Activated B cell treated with CpG ODN at 0.5 μM for 24 hours (primary cell): ENCODE results near the gene GJB6. TPM values are rescaled to one million over a fixed set of nuclear protein-coding genes. Genes with fewer than 3 reads are reported as not detected.
A peak's percentile ranks its signal among the peaks of the same experiment; 100 is the strongest.

Experiments used
- ATAC-seq: fragments of 200-7000 bp; cut with Tn5 transposase; one replicate; pipeline ENCODE4 v1.10.0; 2021; ENCODE audit warnings: low read depth, mild to moderate bottlenecking, moderate library complexity
- CTCF ChIA-PET: fragments of 350-600 bp; sonication (Branson Sonifier 250); formaldehyde crosslinking; loops from one replicate; lab custom pipeline; 2021; ENCODE audit warnings: antibody characterized with exemption; lab: Charles Lee
- POLR2A ChIA-PET: fragments of 350-600 bp; sonication (Branson Sonifier 250); formaldehyde crosslinking; loops from one replicate; lab custom pipeline; 2021; ENCODE audit warnings: antibody characterized with exemption; lab: Charles Lee
- DNase-seq: peaks from one replicate; pipeline ENCODE4 v3.0.0; 2022
- H3K27ac Mint-ChIP-seq: one replicate; pipeline ENCODE4 v1.8.0; 2020; ENCODE audit warnings: mixed read lengths
- H3K27me3 Mint-ChIP-seq: one replicate; pipeline ENCODE4 v1.8.0; 2021; ENCODE audit warnings: mixed read lengths
- H3K36me3 Mint-ChIP-seq: one replicate; pipeline ENCODE4 v1.8.0; 2021; ENCODE audit warnings: low read depth, mixed read lengths
- H3K4me1 Mint-ChIP-seq: one replicate; pipeline ENCODE4 v1.8.0; 2021; ENCODE audit warnings: mixed read lengths
- H3K4me3 Mint-ChIP-seq: one replicate; pipeline ENCODE4 v1.8.0; 2020; ENCODE audit warnings: mild to moderate bottlenecking, mixed read lengths
- H3K9me3 Mint-ChIP-seq: one replicate; pipeline ENCODE4 v1.8.0; 2020; ENCODE audit warnings: mixed read lengths
- CTCF ChIP-seq: fragments of 200-600 bp; IDR thresholded peaks from one replicate; pipeline ENCODE4 v1.8.0; 2022; ENCODE audit warnings: antibody characterized with exemption, mild to moderate bottlenecking
- intact Hi-C: fragments of 100-400 bp; cut with micrococcal nuclease; formaldehyde crosslinking; loops from one replicate; pipeline ENCODE4 v1.15.1; 2024
- total RNA-seq: library from RNA; stranded (reverse); gene quantifications from 2 replicates; pipeline ENCODE4 v1.2.3, GENCODE V29; 2022

GJB6 gene
- total RNA-seq, 1 donor from 2014 or later: not detected

DNA sequence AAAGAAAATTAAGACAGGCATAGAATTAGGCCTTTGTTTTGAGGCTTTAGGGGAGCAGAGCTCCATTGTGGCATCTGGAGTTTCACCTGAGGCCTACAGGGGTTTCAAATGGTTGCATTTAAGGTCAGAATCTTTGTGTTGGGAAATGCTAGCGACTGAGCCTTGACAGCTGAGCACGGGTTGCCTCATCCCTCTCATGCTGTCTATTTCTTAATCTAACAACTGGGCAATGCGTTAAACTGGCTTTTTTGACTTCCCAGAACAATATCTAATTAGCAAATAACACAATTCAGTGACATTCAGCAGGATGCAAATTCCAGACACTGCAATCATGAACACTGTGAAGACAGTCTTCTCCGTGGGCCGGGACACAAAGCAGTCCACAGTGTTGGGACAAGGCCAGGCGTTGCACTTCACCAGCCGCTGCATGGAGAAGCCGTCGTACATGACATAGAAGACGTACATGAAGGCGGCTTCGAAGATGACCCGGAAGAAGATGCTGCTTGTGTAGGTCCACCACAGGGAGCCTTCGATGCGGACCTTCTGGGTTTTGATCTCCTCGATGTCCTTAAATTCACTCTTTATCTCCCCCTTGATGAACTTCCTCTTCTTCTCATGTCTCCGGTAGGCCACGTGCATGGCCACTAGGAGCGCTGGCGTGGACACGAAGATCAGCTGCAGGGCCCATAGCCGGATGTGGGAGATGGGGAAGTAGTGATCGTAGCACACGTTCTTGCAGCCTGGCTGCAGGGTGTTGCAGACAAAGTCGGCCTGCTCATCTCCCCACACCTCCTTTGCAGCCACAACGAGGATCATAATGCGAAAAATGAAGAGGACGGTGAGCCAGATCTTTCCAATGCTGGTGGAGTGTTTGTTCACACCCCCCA lies 43.2 kb downstream of the GJB6 start:
- intact Hi-C loops: no loop called here
- Mint-ChIP-seq H3K36me3 (no peaks in the 10 kb centered on the region), H3K9me3 (no peaks in the 10 kb centered on the region), H3K4me3 (no peak overlapping the region), H3K4me1 (peaks cover 9% of the 10 kb centered on the region), H3K27ac (no peak overlapping the region), H3K27me3 (peaks cover 27% of the 10 kb centered on the region)
- ChIA-PET CTCF (interaction anchor here (1.1 kb wide), 1 partner anchor 8 kb away, joined by 3 read pairs; no protein-coding TSS in a partner anchor), POLR2A (no interaction called here)
- DNase-seq (no peak), ATAC-seq (no peak)
- TF ChIP-seq CTCF: no peak

DNA sequence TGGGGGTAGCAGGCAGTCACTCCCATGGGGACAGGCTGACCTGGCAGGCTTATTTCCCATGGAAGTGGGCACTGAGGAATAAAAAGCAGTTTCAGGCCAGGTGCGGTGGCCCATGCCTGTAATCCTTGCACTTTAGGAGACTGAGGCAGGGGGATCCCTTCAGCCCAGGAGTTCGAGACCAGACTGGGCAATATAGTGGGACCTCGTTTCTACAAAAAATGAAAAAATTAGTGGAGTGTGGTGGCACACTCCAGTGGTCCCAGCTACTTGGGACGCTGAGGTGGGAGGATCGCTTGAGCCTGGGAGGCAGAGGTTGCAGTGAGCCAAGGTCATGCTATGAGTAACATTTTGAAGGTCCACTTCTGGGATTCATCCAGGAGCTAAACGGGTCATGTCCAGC lies 45.3 kb downstream of the GJB6 start:
- Mint-ChIP-seq H3K4me1 (peaks cover 3% of the 10 kb centered on the region), H3K9me3 (no peaks in the 10 kb centered on the region), H3K27ac (no peak overlapping the region), H3K4me3 (no peak overlapping the region), H3K36me3 (no peaks in the 10 kb centered on the region), H3K27me3 (peaks cover 25% of the 10 kb centered on the region)
- TF ChIP-seq CTCF: no peak
- POLR2A ChIA-PET: no interaction called here
- CTCF ChIA-PET: no interaction called here
- DNase-seq (no peak), ATAC-seq (no peak)
- intact Hi-C loops: no loop called here

- ChIA-PET CTCF (interaction anchor here (1.6 kb wide), 1 partner anchor 12 kb away, joined by 6 read pairs; no protein-coding TSS in a partner anchor), POLR2A (no interaction called here)
- ATAC-seq (no peak), DNase-seq (no peak)
- H3K9me3 Mint-ChIP-seq: no peaks in the 10 kb centered on the region
- intact Hi-C loops: no loop called here
- H3K27ac Mint-ChIP-seq: no peak overlapping the region
- H3K36me3 Mint-ChIP-seq: no peaks in the 10 kb centered on the region
- H3K27me3 Mint-ChIP-seq: peaks cover 23% of the 10 kb centered on the region
- peaks cover 2% of the 10 kb centered on the region for H3K4me1 Mint-ChIP-seq
- TF ChIP-seq CTCF: no peak
- H3K4me3 Mint-ChIP-seq: no peak overlapping the region
Observed at GRCh38 chr13:20185366-20186056, 46.6 kb downstream of the GJB6 start.

DNA sequence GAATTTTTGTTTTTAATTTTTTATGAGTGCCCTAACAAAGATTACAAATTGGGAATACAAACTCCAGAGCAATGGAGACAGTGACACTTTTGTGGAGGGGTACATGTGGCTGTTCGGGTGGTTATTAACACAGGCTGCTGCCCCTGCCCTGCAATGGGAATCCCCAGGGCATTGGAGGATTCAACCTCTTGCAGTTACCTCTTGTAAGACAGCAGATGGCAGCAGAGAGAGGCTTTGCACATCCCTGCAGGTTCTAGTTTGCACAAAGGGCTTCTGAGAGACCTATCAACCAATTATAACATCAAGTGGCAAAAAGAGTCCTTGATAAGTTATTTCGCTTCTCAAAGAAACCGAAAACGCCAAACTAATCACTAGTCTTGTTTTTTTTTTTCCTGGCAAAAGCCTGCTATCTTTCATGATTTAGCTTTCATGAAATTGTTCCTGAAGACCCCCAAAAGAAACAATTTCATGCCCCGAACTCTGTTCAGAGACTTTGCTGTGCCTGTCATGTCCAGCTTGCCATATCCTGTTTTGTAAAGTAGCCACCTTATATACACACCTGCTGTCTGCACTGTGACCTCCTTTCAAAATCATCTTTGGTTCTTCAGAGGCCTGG lies 49.8 kb downstream of the GJB6 start:
- peak; percentile 42 for TF ChIP-seq CTCF
- no peaks in the 10 kb centered on the region for H3K9me3 Mint-ChIP-seq
- no peak overlapping the region for H3K4me3 Mint-ChIP-seq
- H3K4me1 Mint-ChIP-seq: peaks cover 2% of the 10 kb centered on the region
- intact Hi-C loops: loop anchor here (1.0 to 5.0 kb wide), 4 partner anchors 9 to 742 kb away; no protein-coding TSS in a partner anchor
- CTCF ChIA-PET: interaction anchor here (0.9 to 1.0 kb wide), 2 partner anchors 13 kb away, joined by 3 read pairs; no protein-coding TSS in a partner anchor
- POLR2A ChIA-PET: interaction anchor here (0.6 kb wide), 1 partner anchor 291 kb away, joined by 3 read pairs; no protein-coding TSS in a partner anchor
- no peak for DNase-seq
- no peak overlapping the region for H3K27ac Mint-ChIP-seq
- ATAC-seq: peak; percentile 100
- H3K27me3 Mint-ChIP-seq: peaks cover 44% of the 10 kb centered on the region
- no peaks in the 10 kb centered on the region for H3K36me3 Mint-ChIP-seq
